HCT116 (cell line): Measurements from ENCODE around the gene DCLRE1A.

ENCODE experiments used
- EZH2 ChIP-seq: fragments of 200-600 bp; sonication (generic); IDR thresholded peaks from 2 replicates; pipeline ENCODE4 v1.6.1; 2017; ENCODE audit warnings: antibody characterized with exemption, mixed run types
- POLR2A ChIP-seq: IDR thresholded peaks from 2 replicates; pipeline ENCODE4 v1.7.0; 2011; ENCODE audit warnings: borderline replicate concordance; ENCODE audit not compliant: insufficient read depth, insufficient read length; ENCODE audit errors: extremely low read depth
- POLR2AphosphoS5 ChIP-seq: IDR thresholded peaks from 2 replicates; pipeline ENCODE4 v1.6.1; 2011; ENCODE audit warnings: mild to moderate bottlenecking, low read depth, low read length, moderate library complexity
- TF ChIP-seq, protein P1 (sequence below), 3 experiments: fragments of 200-600 bp in 1 of 3; sonication (generic) in 1 of 3; IDR thresholded peaks in 2 of 3; conservative IDR thresholded peaks in 1 of 3; 2 replicates each; pipeline ENCODE4 v1.5.1; 2012 to 2017; ENCODE audit warnings: low read depth in 2 of 3, low read length in 2 of 3, antibody characterized with exemption in 1 of 3, borderline replicate concordance in 1 of 3, control low read depth in 1 of 3, mild to moderate bottlenecking in 1 of 3, mixed read lengths in 1 of 3, mixed run types in 1 of 3, moderate library complexity in 1 of 3; ENCODE audit not compliant: insufficient read depth in 1 of 3

- TF ChIP-seq, protein P1, sequence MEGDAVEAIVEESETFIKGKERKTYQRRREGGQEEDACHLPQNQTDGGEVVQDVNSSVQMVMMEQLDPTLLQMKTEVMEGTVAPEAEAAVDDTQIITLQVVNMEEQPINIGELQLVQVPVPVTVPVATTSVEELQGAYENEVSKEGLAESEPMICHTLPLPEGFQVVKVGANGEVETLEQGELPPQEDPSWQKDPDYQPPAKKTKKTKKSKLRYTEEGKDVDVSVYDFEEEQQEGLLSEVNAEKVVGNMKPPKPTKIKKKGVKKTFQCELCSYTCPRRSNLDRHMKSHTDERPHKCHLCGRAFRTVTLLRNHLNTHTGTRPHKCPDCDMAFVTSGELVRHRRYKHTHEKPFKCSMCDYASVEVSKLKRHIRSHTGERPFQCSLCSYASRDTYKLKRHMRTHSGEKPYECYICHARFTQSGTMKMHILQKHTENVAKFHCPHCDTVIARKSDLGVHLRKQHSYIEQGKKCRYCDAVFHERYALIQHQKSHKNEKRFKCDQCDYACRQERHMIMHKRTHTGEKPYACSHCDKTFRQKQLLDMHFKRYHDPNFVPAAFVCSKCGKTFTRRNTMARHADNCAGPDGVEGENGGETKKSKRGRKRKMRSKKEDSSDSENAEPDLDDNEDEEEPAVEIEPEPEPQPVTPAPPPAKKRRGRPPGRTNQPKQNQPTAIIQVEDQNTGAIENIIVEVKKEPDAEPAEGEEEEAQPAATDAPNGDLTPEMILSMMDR (IDR thresholded peaks at IDR 0.05 in 2 of 3, conservative IDR thresholded peaks at IDR 0.05 in 1 of 3; ENCODE audit: borderline replicate concordance in 1 of 3, insufficient read depth in 1 of 3, low read depth in 2 of 3, low read length in 2 of 3): no peak
- no peak for TF ChIP-seq EZH2
- TF ChIP-seq POLR2A: no peak
- TF ChIP-seq POLR2AphosphoS5: no peak
These were observed 47.4 kb downstream of the DCLRE1A start for GRCh38 chr10:113806503-113806902.
